Measurements from ENCODE around the gene ATP5PF. TPM values are rescaled to one million over a fixed set of nuclear protein-coding genes. Genes with fewer than 3 reads are reported as not detected.

The ATP5PF gene
- total RNA-seq, 1 donor from 2014 or later: 129 TPM

Other genes with a start within 250 kb of the ATP5PF start
- 33.6 and 35.2 TPM in 2 replicates for gene MRPL39, start 127.4 kb downstream of the ATP5PF start, total RNA-seq
- 0.16 and 0.18 TPM in 2 replicates for gene JAM2, start 95.6 kb downstream of the ATP5PF start, total RNA-seq
- 26.9 and 28.8 TPM in 2 replicates for gene GABPA, start 68 bp upstream of the ATP5PF start, total RNA-seq